Right lobe of liver (tissue), 6 donors: Measurements from ENCODE around the gene ZMYM1. TPM values are rescaled to one million over a fixed set of nuclear protein-coding genes. Genes with fewer than 3 reads are reported as not detected.
"Not testable (repeated sequence)": the region's sequence is repeated elsewhere in the genome, so short reads cannot be mapped to it uniquely, and the experiment has no call there.

Source experiments
- ATAC-seq, 4 donors: fragments of 200-7000 bp; cut with Tn5 transposase; one replicate each; pipeline ENCODE4 v1.9.1; 2020; ENCODE audit warnings: mild to moderate bottlenecking in 4 of 4, moderate library complexity in 4 of 4
- DNase-seq, 3 donors: peaks; one replicate each; pipeline ENCODE4 v3.0.0-alpha.2; 2020
- H3K27ac ChIP-seq, 3 donors: fragments of 200-600 bp; one replicate each; pipeline ENCODE4 v1.8.0; 2022
- H3K27me3 ChIP-seq, 2 donors: fragments of 200-600 bp; one replicate each; pipeline ENCODE4 v1.8.0; 2022
- H3K36me3 ChIP-seq, 4 donors: fragments of 200-600 bp; sonication (generic) in 1 of 4; one replicate each; pipeline versions ENCODE4 v1.5.1 to v1.8.0; 2017 to 2022; ENCODE audit warnings: control low read depth in 1 of 4
- H3K4me1 ChIP-seq, 4 donors: fragments of 200-600 bp; sonication (generic) in 1 of 4; one replicate each; pipeline versions ENCODE4 v1.5.1 to v1.8.0; 2017 to 2022; ENCODE audit warnings: control low read depth in 1 of 4
- H3K4me3 ChIP-seq, 3 donors: fragments of 200-600 bp; one replicate each; pipeline ENCODE4 v1.8.0; 2022
- H3K9me3 ChIP-seq, 4 donors: fragments of 200-600 bp; sonication (generic) in 1 of 4; one replicate each; pipeline versions ENCODE4 v1.5.1 to v1.8.0; 2017 to 2022; ENCODE audit warnings: control low read depth in 1 of 4
- CTCF ChIP-seq, 4 donors: fragments of 200-600 bp in 3 of 4; fragments of 450-650 bp in 1 of 4; IDR thresholded peaks; one replicate each; pipeline versions ENCODE4 v1.5.1 to v1.8.0; 2016 to 2022; ENCODE audit warnings: antibody characterized with exemption in 4 of 4, mild to moderate bottlenecking in 2 of 4
- POLR2A ChIP-seq: fragments of 450-650 bp; IDR thresholded peaks from one replicate; pipeline ENCODE4 v1.6.1; 2017; ENCODE audit warnings: antibody characterized with exemption, mild to moderate bottlenecking
- WGBS: methylation state at CpG from one replicate; pipeline ENCODE4 v1.1.6; 2018; ENCODE audit warnings: low coverage, low lambda C conversion rate; ENCODE audit not compliant: insufficient coverage; ENCODE audit errors: missing lambda C conversion rate; 5-methylcytosine and 5-hydroxymethylcytosine counted together
- intact Hi-C, 2 donors: fragments of 100-400 bp; cut with DNase I; formaldehyde crosslinking; loops; one replicate each; pipeline versions ENCODE4 v1.11.2 to v1.14.1; 2022
- total RNA-seq, 6 experiments: library from RNA; depleted of rRNA in 2 of 6; stranded (reverse); fragments of >200 nt in 2 of 6; fragmentation: NEBNext Ultra II Directional in 3 of 6; extraction: Animal tissue kit (Norgen Biotek cat#: 25700) in 3 of 6; gene quantifications; one replicate each; pipeline versions ENCODE4 v1.1.0 to v1.2.4, GENCODE V29; 2016 to 2023
- donor health status: DM: no; HTN: yes; CAD: no.
- donor health status: DM: no; HTN: no; CAD: no.
- donor health status: DM: no; HTN: no; CAD: no.
- donor health status: DM: no; HTN: yes; CAD: no.
- donor health status: DM: no; HTN: yes; CAD: no.

The ZMYM1 gene
- total RNA-seq, 6 experiments from 2014 or later, result 6.7 to 10.4 (median 7.6) TPM

GRCh38 chr1:35049116-35049515, 30.1 kb upstream of the ZMYM1 start:
- Histone ChIP-seq H3K4me1 (no peaks in the 10 kb centered on the region), H3K36me3 (no peaks in the 10 kb centered on the region), H3K4me3 (no peak overlapping the region), H3K27ac (no peak overlapping the region), H3K9me3 (no peaks in the 10 kb centered on the region), H3K27me3 (no peaks in the 10 kb centered on the region)
- ATAC-seq, result no peak
- WGBS, result 51% methylated on average over 10 of the region's 12 CpGs
- intact Hi-C loops, result no loop called here
- no peak for DNase-seq
- no peak for TF ChIP-seq POLR2A
- no peak for TF ChIP-seq CTCF (IDR thresholded peaks at IDR 0.05)

- Histone ChIP-seq H3K27ac (no peak overlapping the region), H3K4me3 (no peak overlapping the region), H3K27me3 (no peaks in the 10 kb centered on the region), H3K9me3 (no peaks in the 10 kb centered on the region), H3K36me3 (no peaks in the 10 kb centered on the region), H3K4me1 (no peaks in the 10 kb centered on the region)
- ATAC-seq (no peak), DNase-seq (no peak)
- intact Hi-C loops, result no loop called here
- TF ChIP-seq CTCF (IDR thresholded peaks at IDR 0.05), result no peak
- TF ChIP-seq POLR2A, result no peak
- WGBS, result 58% methylated on average over 2 of the region's 3 CpGs
Observed at GRCh38 chr1:35053433-35053832, 25.8 kb upstream of the ZMYM1 start.

- not testable (repeated sequence) for H3K27me3 ChIP-seq
- 69% methylated on average over 3 of the region's 3 CpGs for WGBS
Observed at GRCh38 chr1:35054282-35054681, 24.9 kb upstream of the ZMYM1 start.

GRCh38 chr1:35058321-35058720, 20.9 kb upstream of the ZMYM1 start:
- H3K36me3 ChIP-seq, H3K4me3 ChIP-seq, ATAC-seq, DNase-seq, intact Hi-C loops, H3K9me3 ChIP-seq, H3K27me3 ChIP-seq, H3K4me1 ChIP-seq, H3K27ac ChIP-seq: not testable (repeated sequence)
- 86% methylated on average over 7 of the region's 7 CpGs for WGBS

More at GRCh38 chr1:35054282-35054681, 24.9 kb upstream of the ZMYM1 start:
- H3K4me1 ChIP-seq, ATAC-seq, intact Hi-C loops, H3K27ac ChIP-seq, H3K36me3 ChIP-seq, DNase-seq, H3K4me3 ChIP-seq, H3K9me3 ChIP-seq: not testable (repeated sequence)

- no peak for TF ChIP-seq CTCF (IDR thresholded peaks at IDR 0.05)
- no peak for TF ChIP-seq POLR2A
- ATAC-seq, result no peak
- intact Hi-C loops, result no loop called here
- Histone ChIP-seq H3K36me3 (no peaks in the 10 kb centered on the region), H3K27ac (no peak overlapping the region), H3K9me3 (no peaks in the 10 kb centered on the region), H3K4me1 (no peaks in the 10 kb centered on the region), H3K4me3 (no peak overlapping the region), H3K27me3 (no peaks in the 10 kb centered on the region)
- DNase-seq, result no peak
- 72% methylated on average over 2 of the region's 2 CpGs for WGBS
Observed at GRCh38 chr1:35058988-35059387, 20.2 kb upstream of the ZMYM1 start.
